ENCODE results near the gene TMEM170A.

The TMEM170A gene

GRCh38 chr16:75394941-75395340 is 69.5 kb downstream of the TMEM170A start:
- DNase-seq = no peak

Measured in activated CD4-positive, alpha-beta T cell treated with anti-CD3 and anti-CD28 coated beads, Interleukin-2, Interleukin-6, amounts not matched to agents 100 ng/mL and 50 ng/mL, durations not matched to agents 16 hours and 8 hours (primary cell).